ENCODE data around the gene FOLR1.
"Not testable (repeated sequence)": the region's sequence is repeated elsewhere in the genome, so short reads cannot be mapped to it uniquely, and the experiment has no call there.

Gene FOLR1

GRCh38 chr11:72191961-72192381 is at the start of gene FOLR1:
Gene FOLR1, plus strand, starts transcription at chr11:72192140. Its CDS starts 34 bp downstream, at chr11:72192174.
- DNase-seq, result no peak

GRCh38 chr11:72142543-72142942 is 49.4 kb upstream of the FOLR1 start:
- DNase-seq, result not testable (repeated sequence)

GRCh38 chr11:72144807-72145565 is 47.0 kb upstream of the FOLR1 start:
- DNase-seq, result no peak

GRCh38 chr11:72146625-72147024 is 45.3 kb upstream of the FOLR1 start:
- DNase-seq, result no peak

GRCh38 chr11:72150882-72151281 is 41.1 kb upstream of the FOLR1 start:
- DNase-seq, result no peak

- DNase-seq, result not testable (repeated sequence)
These were observed 38.1 kb upstream of the FOLR1 start for GRCh38 chr11:72153874-72154273.

- DNase-seq, result no peak
These were observed 37.1 kb upstream of the FOLR1 start for GRCh38 chr11:72154816-72155215.

GRCh38 chr11:72155751-72156150 is 36.2 kb upstream of the FOLR1 start:
- DNase-seq, result no peak

- no peak for DNase-seq
These were observed 34.8 kb upstream of the FOLR1 start for GRCh38 chr11:72157131-72157530.

GRCh38 chr11:72160319-72160718 is 31.6 kb upstream of the FOLR1 start:
- no peak for DNase-seq

GRCh38 chr11:72162891-72163492 is 28.9 kb upstream of the FOLR1 start:
- DNase-seq, result no peak

- DNase-seq, result not testable (repeated sequence)
These were observed 27.8 kb upstream of the FOLR1 start for GRCh38 chr11:72164187-72164586.

GRCh38 chr11:72169046-72169555 is 22.8 kb upstream of the FOLR1 start:
- DNase-seq, result not testable (repeated sequence)

GRCh38 chr11:72169754-72170153 is 22.2 kb upstream of the FOLR1 start:
- not testable (repeated sequence) for DNase-seq

- DNase-seq, result not testable (repeated sequence)
These were observed 19.9 kb upstream of the FOLR1 start for GRCh38 chr11:72172043-72172442.

- DNase-seq, result no peak
These were observed 18.6 kb upstream of the FOLR1 start for GRCh38 chr11:72173291-72173690.

- no peak for DNase-seq
These were observed 17.5 kb upstream of the FOLR1 start for GRCh38 chr11:72174302-72175070.

GRCh38 chr11:72177656-72178055 is 14.3 kb upstream of the FOLR1 start:
- no peak for DNase-seq

- DNase-seq, result no peak
These were observed 12.7 kb upstream of the FOLR1 start for GRCh38 chr11:72179049-72179803.

- no peak for DNase-seq
These were observed 12.0 kb upstream of the FOLR1 start for GRCh38 chr11:72179804-72180396.

GRCh38 chr11:72180892-72181552 is 10.9 kb upstream of the FOLR1 start:
- not testable (repeated sequence) for DNase-seq

- not testable (repeated sequence) for DNase-seq
These were observed 10.4 kb upstream of the FOLR1 start for GRCh38 chr11:72181553-72181958.
